Activated naive CD8-positive, alpha-beta T cell treated with anti-CD3 and anti-CD28 coated beads for 36 hours (primary cell): ENCODE results near the gene YIPF6. TPM values are rescaled to one million over a fixed set of nuclear protein-coding genes. Genes with fewer than 3 reads are reported as not detected.
"Not testable (repeated sequence)": the region's sequence is repeated elsewhere in the genome, so short reads cannot be mapped to it uniquely, and the experiment has no call there.

Experiments
- DNase-seq: peaks from one replicate; pipeline ENCODE4 v3.0.0; 2021
- H3K27ac Mint-ChIP-seq: one replicate; pipeline ENCODE4 v1.8.0; 2022; ENCODE audit warnings: mild to moderate bottlenecking, moderate library complexity, mixed read lengths
- H3K27me3 Mint-ChIP-seq: one replicate; pipeline ENCODE4 v1.8.0; 2022; ENCODE audit warnings: mild to moderate bottlenecking, mixed read lengths
- H3K36me3 Mint-ChIP-seq: one replicate; pipeline ENCODE4 v1.8.0; 2021; ENCODE audit warnings: mild to moderate bottlenecking, mixed read lengths
- H3K4me1 Mint-ChIP-seq: one replicate; pipeline ENCODE4 v1.8.0; 2021; ENCODE audit warnings: mixed read lengths
- H3K4me3 Mint-ChIP-seq: one replicate; pipeline ENCODE4 v1.8.0; 2022; ENCODE audit warnings: mild to moderate bottlenecking, moderate library complexity, mixed read lengths
- H3K9me3 Mint-ChIP-seq: one replicate; pipeline ENCODE4 v1.8.0; 2022; ENCODE audit warnings: mixed read lengths
- total RNA-seq, 2 experiments: library from RNA; stranded (reverse); gene quantifications; one replicate each; pipeline ENCODE4 v1.2.3, GENCODE V29; 2021

The YIPF6 gene
- total RNA-seq, result 10 to 100 TPM; 11.9 to 13.8 TPM

DNA sequence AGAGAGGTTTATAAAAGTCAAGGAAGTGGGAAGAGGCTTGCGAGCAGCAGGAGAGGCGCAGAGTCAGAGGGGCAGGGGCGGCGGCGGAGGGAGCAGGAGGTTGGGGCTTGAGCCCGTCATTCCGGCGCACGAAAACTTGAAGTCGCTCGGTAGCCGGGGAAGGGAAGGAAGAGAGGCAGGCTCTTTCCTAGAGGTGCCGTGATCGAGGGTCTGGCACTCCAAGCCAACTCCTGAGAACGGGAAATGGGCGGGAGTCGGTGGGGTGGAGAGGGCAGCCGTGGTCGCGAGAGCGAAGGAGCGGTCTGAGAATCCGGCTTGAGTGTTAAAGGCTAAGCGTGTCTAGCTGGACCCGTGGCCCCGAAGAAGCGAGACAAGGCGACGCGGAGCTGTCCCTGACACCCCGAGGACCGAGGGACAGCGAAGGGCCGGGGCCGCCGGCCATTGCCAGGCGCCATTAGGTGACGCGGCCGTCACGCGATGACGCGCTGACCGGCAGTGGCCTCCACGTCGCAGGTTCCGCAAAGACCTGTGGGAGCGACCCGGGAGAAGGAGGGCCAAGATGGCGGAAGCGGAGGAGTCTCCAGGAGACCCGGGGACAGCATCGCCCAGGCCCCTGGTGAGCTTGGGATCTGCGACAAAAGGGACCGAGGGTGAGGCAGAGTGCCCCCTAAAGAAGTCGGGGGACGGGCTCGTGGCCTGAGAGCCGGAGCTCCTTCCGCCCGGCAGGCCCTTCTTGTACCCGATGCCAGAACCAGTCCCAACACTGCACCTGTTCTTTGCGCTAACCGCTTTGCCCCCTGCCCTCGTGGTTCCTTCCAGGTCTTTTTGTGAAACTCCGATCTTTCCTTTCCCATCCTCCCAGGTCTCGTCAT, at the start of gene YIPF6:
TSS of gene YIPF6 (plus strand) at position 544 of the 872 bp plus-strand sequence. CDS start at position 560, 16 bp downstream.
- peak; percentile 64 for DNase-seq
- H3K27me3 Mint-ChIP-seq, result no peaks in the 10 kb centered on the region
- peak within 1 kb of the TSS; percentile 97 for H3K27ac Mint-ChIP-seq
- H3K4me3 Mint-ChIP-seq, result peak within 1 kb of the TSS; percentile 96
- peaks cover 1% of the 10 kb centered on the region for H3K9me3 Mint-ChIP-seq
- H3K36me3 Mint-ChIP-seq, result peaks cover 24% of the 10 kb centered on the region
- peaks cover 18% of the 10 kb centered on the region for H3K4me1 Mint-ChIP-seq

- Mint-ChIP-seq H3K9me3 (no peaks in the 10 kb centered on the region), H3K4me1 (no peaks in the 10 kb centered on the region), H3K27ac (no peak overlapping the region), H3K36me3 (no peaks in the 10 kb centered on the region), H3K27me3 (no peaks in the 10 kb centered on the region), H3K4me3 (no peak overlapping the region)
- no peak for DNase-seq
Measured at GRCh38 chrX:68451720-68452119, 47.1 kb upstream of the YIPF6 start.

DNA sequence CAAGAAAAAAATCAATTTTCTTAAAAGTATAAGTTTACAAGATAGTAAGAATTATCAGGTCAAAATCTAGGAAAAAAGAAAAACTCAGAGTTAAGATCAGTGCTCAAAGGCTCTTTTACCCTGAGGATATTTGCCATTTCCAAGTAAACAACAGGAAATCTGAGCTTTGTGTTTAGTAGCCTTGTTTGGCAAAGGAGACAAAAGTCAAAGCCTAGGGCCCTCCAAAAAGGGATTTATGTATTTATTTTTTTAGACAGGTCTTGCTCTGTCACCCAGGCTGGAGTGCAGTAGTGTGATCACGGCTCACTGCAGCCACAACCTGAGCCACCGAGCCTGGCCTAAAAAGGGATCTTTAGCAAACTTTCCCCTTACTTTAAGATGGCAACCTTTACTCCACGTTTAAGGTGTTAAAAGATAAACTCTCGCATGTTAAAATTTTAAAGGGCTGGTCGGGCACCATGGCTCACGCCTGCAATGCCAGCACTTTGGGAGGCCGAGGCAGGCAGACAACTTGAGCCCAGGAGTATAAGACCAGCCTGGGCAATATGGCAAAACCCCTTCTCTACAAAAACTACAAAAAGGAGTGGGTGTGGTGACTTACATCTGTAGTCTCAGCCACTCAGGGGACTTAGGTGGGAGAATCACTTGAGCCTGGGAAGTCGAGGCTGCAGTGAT, 44.2 kb upstream of the YIPF6 start:
- Mint-ChIP-seq H3K9me3 (no peaks in the 10 kb centered on the region), H3K4me1 (no peaks in the 10 kb centered on the region), H3K36me3 (no peaks in the 10 kb centered on the region), H3K4me3 (no peak overlapping the region), H3K27ac (no peak overlapping the region), H3K27me3 (no peaks in the 10 kb centered on the region)
- no peak for DNase-seq

DNA sequence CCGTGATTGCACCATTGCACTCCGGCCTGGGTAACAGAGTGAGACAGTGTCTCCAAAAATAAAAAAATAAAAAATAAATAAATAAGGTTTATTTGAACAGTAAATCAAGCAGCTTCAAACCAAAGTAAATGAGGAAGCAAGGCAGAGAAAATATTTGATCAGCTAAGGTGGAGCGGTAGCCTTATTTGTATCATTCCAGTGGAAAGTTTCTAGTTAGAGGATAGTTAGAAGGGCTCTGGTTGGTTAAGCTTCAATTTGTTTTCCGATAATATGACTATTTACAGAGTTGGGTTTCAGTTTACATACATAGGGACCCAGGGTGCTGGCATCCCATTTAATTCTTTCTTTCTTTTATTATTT, 43.7 kb upstream of the YIPF6 start:
- Mint-ChIP-seq H3K4me1 (no peaks in the 10 kb centered on the region), H3K4me3 (no peak overlapping the region), H3K27me3 (no peaks in the 10 kb centered on the region), H3K27ac (no peak overlapping the region), H3K36me3 (no peaks in the 10 kb centered on the region), H3K9me3 (no peaks in the 10 kb centered on the region)
- DNase-seq, result no peak

- no peaks in the 10 kb centered on the region for H3K27me3 Mint-ChIP-seq
- no peaks in the 10 kb centered on the region for H3K4me1 Mint-ChIP-seq
- no peaks in the 10 kb centered on the region for H3K9me3 Mint-ChIP-seq
- H3K4me3 Mint-ChIP-seq, result no peak overlapping the region
- DNase-seq, result no peak
- H3K27ac Mint-ChIP-seq, result no peak overlapping the region
- no peaks in the 10 kb centered on the region for H3K36me3 Mint-ChIP-seq
Measured at GRCh38 chrX:68461093-68461492, 37.8 kb upstream of the YIPF6 start.

GRCh38 chrX:68461576-68461975, 37.3 kb upstream of the YIPF6 start:
- H3K27me3 Mint-ChIP-seq, result no peaks in the 10 kb centered on the region
- no peaks in the 10 kb centered on the region for H3K4me1 Mint-ChIP-seq

DNA sequence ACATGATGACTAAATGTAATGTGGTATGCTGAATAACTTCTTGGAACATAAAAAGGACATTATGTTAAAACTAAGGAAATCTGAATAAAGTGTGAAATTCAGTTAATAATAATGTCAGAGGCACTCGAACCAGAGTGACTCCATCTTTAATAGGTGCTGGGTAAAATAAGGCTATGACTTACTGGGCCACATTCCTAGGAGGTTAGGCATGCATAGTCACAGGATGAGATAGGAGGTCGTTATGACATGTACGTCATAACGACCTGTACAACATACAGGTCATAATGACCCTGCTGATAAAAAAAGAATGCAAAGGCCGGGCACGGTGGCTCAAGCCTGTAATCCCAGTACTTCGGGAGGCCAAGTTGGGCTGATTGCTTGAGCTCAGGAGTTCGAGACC, 36.7 kb upstream of the YIPF6 start:
- no peak for DNase-seq
- no peaks in the 10 kb centered on the region for H3K4me1 Mint-ChIP-seq
- H3K36me3 Mint-ChIP-seq, result no peaks in the 10 kb centered on the region
- H3K4me3 Mint-ChIP-seq, result no peak overlapping the region
- no peaks in the 10 kb centered on the region for H3K27me3 Mint-ChIP-seq
- no peak overlapping the region for H3K27ac Mint-ChIP-seq
- H3K9me3 Mint-ChIP-seq, result no peaks in the 10 kb centered on the region

More at GRCh38 chrX:68461576-68461975, 37.3 kb upstream of the YIPF6 start:
- Mint-ChIP-seq H3K36me3 (no peaks in the 10 kb centered on the region), H3K27ac (no peak overlapping the region), H3K9me3 (no peaks in the 10 kb centered on the region), H3K4me3 (no peak overlapping the region)
- DNase-seq, result no peak

DNA sequence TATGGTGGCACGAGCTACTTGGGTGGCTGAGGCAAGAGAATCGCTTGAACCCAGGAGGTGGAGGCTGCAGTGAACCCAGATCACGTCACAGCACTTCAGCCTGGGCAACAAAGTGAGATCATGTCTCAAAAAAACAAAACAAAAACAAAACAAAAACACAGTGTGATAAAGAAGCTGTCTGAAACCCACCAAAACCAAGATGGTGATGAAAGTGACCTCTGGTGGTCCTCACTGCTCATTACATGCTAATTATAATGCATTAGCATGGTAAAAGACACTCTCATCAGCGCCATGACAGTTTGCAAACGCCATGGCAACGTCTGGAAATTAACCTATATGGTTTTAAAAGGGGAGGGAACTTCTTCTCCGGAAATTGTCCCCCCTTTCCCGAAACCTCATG, 36.2 kb upstream of the YIPF6 start:
- Mint-ChIP-seq H3K4me1 (no peaks in the 10 kb centered on the region), H3K27me3 (no peaks in the 10 kb centered on the region), H3K4me3 (no peak overlapping the region), H3K9me3 (no peaks in the 10 kb centered on the region), H3K27ac (no peak overlapping the region), H3K36me3 (no peaks in the 10 kb centered on the region)
- DNase-seq, result peak; percentile 3

GRCh38 chrX:68463880-68464279, 35.0 kb upstream of the YIPF6 start:
- Mint-ChIP-seq H3K4me1 (no peaks in the 10 kb centered on the region), H3K27me3 (no peaks in the 10 kb centered on the region)

GRCh38 chrX:68464796-68465195, 34.1 kb upstream of the YIPF6 start:
- Mint-ChIP-seq H3K27me3 (no peaks in the 10 kb centered on the region), H3K4me1 (no peaks in the 10 kb centered on the region), H3K36me3 (no peaks in the 10 kb centered on the region), H3K27ac (no peak overlapping the region), H3K9me3 (no peaks in the 10 kb centered on the region), H3K4me3 (no peak overlapping the region)
- no peak for DNase-seq

More at GRCh38 chrX:68463880-68464279, 35.0 kb upstream of the YIPF6 start:
- Mint-ChIP-seq H3K27ac (no peak overlapping the region), H3K36me3 (no peaks in the 10 kb centered on the region), H3K4me3 (no peak overlapping the region), H3K9me3 (no peaks in the 10 kb centered on the region)
- DNase-seq, result no peak

DNA sequence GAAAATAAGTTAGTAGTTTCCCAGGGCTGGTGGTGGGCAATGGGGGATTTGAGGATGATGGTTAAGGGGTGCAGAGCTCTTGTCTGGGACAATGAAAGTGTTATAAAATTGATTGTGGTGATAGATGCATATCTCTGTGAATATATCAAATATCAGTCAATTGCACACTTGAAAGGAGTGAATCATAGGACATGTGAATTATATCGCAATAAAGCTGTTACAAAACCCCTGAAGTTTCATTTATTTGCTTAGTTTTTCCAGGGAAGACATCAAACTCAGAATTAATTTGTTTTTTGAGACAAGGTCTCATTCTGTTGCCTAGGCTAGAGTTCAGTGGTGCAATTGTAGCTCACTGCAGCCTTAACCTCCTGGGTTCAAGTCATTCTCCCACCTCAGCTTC, 17.9 kb upstream of the YIPF6 start:
- DNase-seq, result no peak
- no peaks in the 10 kb centered on the region for H3K27me3 Mint-ChIP-seq
- H3K4me3 Mint-ChIP-seq, result no peak overlapping the region
- no peaks in the 10 kb centered on the region for H3K36me3 Mint-ChIP-seq
- no peaks in the 10 kb centered on the region for H3K4me1 Mint-ChIP-seq
- H3K9me3 Mint-ChIP-seq, result no peaks in the 10 kb centered on the region
- no peak overlapping the region for H3K27ac Mint-ChIP-seq

GRCh38 chrX:68486198-68486597, 12.7 kb upstream of the YIPF6 start:
- H3K4me1 Mint-ChIP-seq, DNase-seq, H3K27ac Mint-ChIP-seq, H3K27me3 Mint-ChIP-seq, H3K9me3 Mint-ChIP-seq, H3K36me3 Mint-ChIP-seq, H3K4me3 Mint-ChIP-seq: not testable (repeated sequence)

DNA sequence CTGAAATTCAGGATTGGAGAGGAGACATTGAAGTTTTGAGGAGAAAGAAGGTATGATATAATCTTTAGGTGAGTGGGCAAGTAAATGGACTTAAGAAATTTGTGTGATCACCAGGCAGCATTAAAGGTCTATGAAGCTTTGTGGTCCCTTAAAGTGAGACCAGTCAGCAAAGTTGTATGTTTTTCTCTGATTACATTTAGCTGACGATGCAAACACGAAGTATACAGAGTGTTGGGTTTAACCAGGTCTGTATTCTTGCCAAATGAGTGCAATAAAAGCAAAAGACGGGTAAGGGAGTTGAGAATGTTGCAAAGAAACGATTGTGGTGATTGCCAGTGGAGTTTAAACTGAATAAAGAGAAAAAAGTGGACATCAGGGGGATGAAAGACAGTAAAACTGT, 11.6 kb upstream of the YIPF6 start:
- DNase-seq, result no peak
- Mint-ChIP-seq H3K9me3 (no peaks in the 10 kb centered on the region), H3K27ac (no peak overlapping the region), H3K4me3 (no peak overlapping the region), H3K4me1 (no peaks in the 10 kb centered on the region), H3K27me3 (peaks cover 4% of the 10 kb centered on the region), H3K36me3 (no peaks in the 10 kb centered on the region)

GRCh38 chrX:68487924-68488323, 10.9 kb upstream of the YIPF6 start:
- H3K9me3 Mint-ChIP-seq, result no peaks in the 10 kb centered on the region

GRCh38 chrX:68488657-68489056, 10.2 kb upstream of the YIPF6 start:
- H3K4me3 Mint-ChIP-seq, result no peak overlapping the region
- no peaks in the 10 kb centered on the region for H3K36me3 Mint-ChIP-seq
- no peak overlapping the region for H3K27ac Mint-ChIP-seq
- DNase-seq, result no peak
- H3K9me3 Mint-ChIP-seq, result no peaks in the 10 kb centered on the region
- peaks cover 4% of the 10 kb centered on the region for H3K27me3 Mint-ChIP-seq
- no peaks in the 10 kb centered on the region for H3K4me1 Mint-ChIP-seq

More at GRCh38 chrX:68487924-68488323, 10.9 kb upstream of the YIPF6 start:
- no peak overlapping the region for H3K4me3 Mint-ChIP-seq
- no peaks in the 10 kb centered on the region for H3K36me3 Mint-ChIP-seq
- H3K4me1 Mint-ChIP-seq, result no peaks in the 10 kb centered on the region
- H3K27ac Mint-ChIP-seq, result no peak overlapping the region
- peaks cover 4% of the 10 kb centered on the region for H3K27me3 Mint-ChIP-seq
- no peak for DNase-seq

DNA sequence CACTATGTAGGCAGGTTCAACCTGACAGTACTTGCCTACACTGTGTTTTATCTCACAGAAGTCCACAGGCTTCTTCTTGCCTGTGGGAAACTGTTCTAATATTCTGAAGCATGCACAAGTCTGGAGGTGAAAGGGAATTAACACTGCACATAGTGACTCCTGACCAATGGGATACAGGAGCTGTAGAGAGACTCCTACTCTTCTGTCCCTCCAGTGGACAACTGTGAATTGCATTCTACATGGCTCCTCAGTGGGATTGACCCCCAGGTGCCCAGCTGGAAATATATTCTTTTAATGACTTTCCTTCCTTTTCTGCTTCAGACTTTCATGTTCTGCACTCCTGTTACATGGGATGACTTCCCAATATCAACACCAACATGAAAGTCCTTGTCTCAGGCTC, 8.2 kb upstream of the YIPF6 start:
- no peaks in the 10 kb centered on the region for H3K4me1 Mint-ChIP-seq
- no peak overlapping the region for H3K4me3 Mint-ChIP-seq
- H3K36me3 Mint-ChIP-seq, result no peaks in the 10 kb centered on the region
- H3K27me3 Mint-ChIP-seq, result peaks cover 4% of the 10 kb centered on the region
- no peaks in the 10 kb centered on the region for H3K9me3 Mint-ChIP-seq
- no peak for DNase-seq
- H3K27ac Mint-ChIP-seq, result no peak overlapping the region
